Gastroesophageal sphincter (tissue), 4 donors: ENCODE data around the gene MTHFD2L. TPM values are rescaled to one million over a fixed set of nuclear protein-coding genes. Genes with fewer than 3 reads are reported as not detected.

Experiments
- ATAC-seq: fragments of 150-250 bp; one replicate; pipeline ENCODE4 v1.9.1; 2016; ENCODE audit warnings: mild to moderate bottlenecking, moderate library complexity
- H3K27ac ChIP-seq, 4 donors: fragments of 200-600 bp; sonication (generic) in 3 of 4; 1 replicate in 3 of 4; 2 replicates in 1 of 4; pipeline ENCODE4 v1.5.1; 2016 to 2019
- H3K27me3 ChIP-seq: fragments of 200-600 bp; sonication (generic); one replicate; pipeline ENCODE4 v1.5.1; 2019
- H3K36me3 ChIP-seq, 2 donors: fragments of 200-600 bp; sonication (generic); one replicate each; pipeline ENCODE4 v1.5.1; 2019; ENCODE audit warnings: control low read depth in 1 of 2
- H3K4me1 ChIP-seq, 3 donors: fragments of 200-600 bp; sonication (generic); 1 replicate in 2 of 3; 2 replicates in 1 of 3; pipeline ENCODE4 v1.5.1; 2016 to 2019; ENCODE audit warnings: control low read depth in 2 of 3
- H3K4me3 ChIP-seq, 2 donors: fragments of 200-600 bp; sonication (generic); one replicate each; pipeline ENCODE4 v1.5.1; 2019; ENCODE audit warnings: mild to moderate bottlenecking in 1 of 2, moderate library complexity in 1 of 2
- H3K9me3 ChIP-seq, 3 donors: fragments of 200-600 bp; sonication (generic); one replicate each; pipeline ENCODE4 v1.5.1; 2017 to 2019; ENCODE audit warnings: control low read depth in 2 of 3
- CTCF ChIP-seq, 4 experiments: fragments of 200-600 bp in 2 of 4; fragments of 450-650 bp in 2 of 4; sonication (generic) in 1 of 4; IDR thresholded peaks; one replicate each; pipeline ENCODE4 v1.5.1; 2017 to 2019; ENCODE audit warnings: antibody characterized with exemption in 4 of 4, mild to moderate bottlenecking in 2 of 4, moderate library complexity in 2 of 4
- EP300 ChIP-seq: sonication (generic); formaldehyde crosslinking; IDR thresholded peaks from one replicate; pipeline ENCODE4 v1.6.1; 2017; ENCODE audit warnings: antibody characterized with exemption, mild to moderate bottlenecking
- POLR2A ChIP-seq, 2 donors: fragments of 450-650 bp; IDR thresholded peaks; one replicate each; pipeline ENCODE4 v1.6.1; 2017; ENCODE audit warnings: antibody characterized with exemption in 2 of 2, mild to moderate bottlenecking in 2 of 2, moderate library complexity in 1 of 2
- POLR2AphosphoS5 ChIP-seq: sonication (generic); formaldehyde crosslinking; IDR thresholded peaks from one replicate; pipeline ENCODE4 v1.6.1; 2017; ENCODE audit warnings: antibody characterized with exemption
- WGBS, 2 donors: methylation state at CpG; one replicate each; pipeline ENCODE4 v1.1.5; 2018; ENCODE audit warnings: low coverage in 1 of 2; 5-methylcytosine and 5-hydroxymethylcytosine counted together
- total RNA-seq, 4 donors: library from RNA; depleted of rRNA; stranded (reverse); fragments of >200 nt; gene quantifications; one replicate each; pipeline ENCODE4 v1.1.0, GENCODE V29; 2016

The MTHFD2L gene
- total RNA-seq: 10 to 100 TPM; 12.4 to 29.0 (median 23.4) TPM

GRCh38 chr4:74157561-74158465, at the start of gene MTHFD2L:
MTHFD2L (plus strand) TSS chr4:74158118; CDS start chr4:74158139, 21 bp downstream.
- Histone ChIP-seq H3K4me3 (peak within 1 kb of the TSS; percentile 40 to 67), H3K9me3 (no peaks in the 10 kb centered on the region), H3K4me1 (peaks cover 3 to 37% (median 6%) of the 10 kb centered on the region in 3 donors), H3K36me3 (peaks cover 0 to 12% of the 10 kb centered on the region in 2 donors), H3K27me3 (no peaks in the 10 kb centered on the region), H3K27ac (peak within 1 kb of the TSS; percentile 52 to 98 (median 94))
- TF ChIP-seq POLR2AphosphoS5 (peak; percentile 87), POLR2A (IDR thresholded peaks at IDR 0.05) (peak; percentile 85 to 88), CTCF (IDR thresholded peaks at IDR 0.05) (peak in 3 of 4 experiments; percentile 8 to 20 (median 13)), EP300 (no peak)
- ATAC-seq: peak; percentile 99
- 0 to 2% methylated on average over 4 to 5 of the region's 78 CpGs for WGBS, 2 donors

DNA sequence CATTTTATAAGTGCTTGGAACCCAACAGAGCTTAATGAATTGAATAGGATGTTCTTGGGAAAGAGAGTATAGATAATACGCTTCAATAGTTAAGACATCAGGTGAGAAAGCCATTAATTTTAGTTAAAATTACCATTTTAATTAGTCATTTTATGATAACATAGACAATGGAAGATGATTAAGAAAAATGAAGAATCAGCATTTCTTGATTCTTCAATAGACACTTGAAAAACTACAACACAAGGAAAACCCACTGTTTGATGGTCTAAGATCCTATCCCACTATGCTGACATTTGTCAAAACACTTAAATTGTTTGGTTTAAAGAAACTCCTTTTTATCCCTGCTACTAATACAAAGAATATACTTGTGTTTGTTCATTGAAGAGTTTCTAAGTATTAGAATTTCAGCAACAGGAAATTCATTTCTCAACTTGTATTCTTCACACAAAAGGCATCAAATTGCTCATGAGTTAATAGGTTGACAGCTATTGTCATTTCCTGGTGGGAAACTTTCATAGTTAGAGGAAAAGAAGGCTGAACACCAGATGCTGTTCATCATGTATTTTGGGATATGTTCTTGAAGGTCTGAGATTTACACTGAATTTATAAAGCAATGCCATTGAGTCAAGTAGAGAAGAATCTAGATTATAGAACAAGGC, 49.3 kb upstream of the MTHFD2L start:
- no peak for ATAC-seq
- 96 to 100% methylated on average over 1 of the region's 1 CpG for WGBS, 2 donors
- H3K4me1 ChIP-seq: peaks cover 0 to 20% (median 3%) of the 10 kb centered on the region in 3 donors

GRCh38 chr4:74109116-74109869, 48.6 kb upstream of the MTHFD2L start:
- 62 to 64% methylated on average over 3 of the region's 3 CpGs for WGBS, 2 donors

More for the DNA sequence above, 49.3 kb upstream of the MTHFD2L start:
- H3K4me3 ChIP-seq: no peak overlapping the region
- H3K9me3 ChIP-seq: no peaks in the 10 kb centered on the region
- H3K27me3 ChIP-seq: no peaks in the 10 kb centered on the region
- no peaks in the 10 kb centered on the region for H3K36me3 ChIP-seq
- H3K27ac ChIP-seq: peak overlapping the region in 3 of 4 donors; percentile 24 to 69 (median 64)
- TF ChIP-seq EP300: no peak

DNA sequence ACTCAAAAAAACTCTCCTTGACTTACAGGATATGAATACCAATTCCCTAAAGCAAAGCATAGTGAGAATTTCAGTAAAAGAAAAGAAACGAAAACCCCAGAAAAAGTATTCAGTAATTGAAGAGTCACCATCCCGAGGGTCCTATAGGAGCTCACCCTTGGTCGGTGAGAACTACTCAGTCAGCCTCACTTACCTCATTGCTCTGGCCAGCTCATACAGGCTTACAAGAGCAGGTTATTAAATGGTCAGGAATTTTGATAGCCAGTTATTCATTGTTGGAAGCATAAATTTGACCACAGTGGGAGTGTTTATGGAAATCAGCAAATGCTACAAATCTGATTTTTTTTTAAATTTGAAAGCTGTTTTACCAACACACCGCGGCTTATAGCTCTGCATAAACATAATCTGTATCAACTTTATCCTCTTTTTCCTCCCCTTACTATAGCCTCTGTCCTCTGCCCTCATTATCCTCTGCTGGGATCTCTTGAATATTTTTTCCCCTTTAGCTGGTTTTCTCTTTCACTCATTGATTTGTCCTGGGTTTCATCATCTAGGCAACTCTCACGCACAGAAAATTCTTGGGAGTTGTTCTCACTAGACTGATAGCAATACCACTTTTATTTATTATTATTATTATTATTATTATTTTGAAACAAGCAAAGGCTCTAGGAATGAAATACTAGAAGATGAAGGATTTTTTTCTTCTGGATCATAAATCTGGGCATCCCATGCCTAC, 47.9 kb upstream of the MTHFD2L start:
- Histone ChIP-seq H3K27ac (peak overlapping the region in 3 of 4 donors; percentile 24 to 69 (median 64)), H3K9me3 (no peaks in the 10 kb centered on the region), H3K4me1 (peaks cover 0 to 20% (median 3%) of the 10 kb centered on the region in 3 donors), H3K4me3 (no peak overlapping the region), H3K36me3 (no peaks in the 10 kb centered on the region), H3K27me3 (no peaks in the 10 kb centered on the region)
- TF ChIP-seq EP300: no peak
- TF ChIP-seq CTCF (IDR thresholded peaks at IDR 0.05): no peak
- no peak for TF ChIP-seq POLR2A (IDR thresholded peaks at IDR 0.05)
- no peak for TF ChIP-seq POLR2AphosphoS5
- 73 to 77% methylated on average over 6 of the region's 6 CpGs for WGBS, 2 donors
- no peak for ATAC-seq

More at GRCh38 chr4:74109116-74109869, 48.6 kb upstream of the MTHFD2L start:
- Histone ChIP-seq H3K27ac (peak overlapping the region in 3 of 4 donors; percentile 24 to 69 (median 64)), H3K4me3 (no peak overlapping the region), H3K9me3 (no peaks in the 10 kb centered on the region), H3K27me3 (no peaks in the 10 kb centered on the region), H3K36me3 (no peaks in the 10 kb centered on the region), H3K4me1 (peaks cover 0 to 20% (median 3%) of the 10 kb centered on the region in 3 donors)
- TF ChIP-seq CTCF (IDR thresholded peaks at IDR 0.05) (no peak), POLR2A (IDR thresholded peaks at IDR 0.05) (no peak), EP300 (no peak), POLR2AphosphoS5 (peak; percentile 50)
- ATAC-seq: peak; percentile 83
